GM21515 (cell line): Measurements from ENCODE around the gene TLDC2.
"Not testable (repeated sequence)": the region's sequence is repeated elsewhere in the genome, so short reads cannot be mapped to it uniquely, and the experiment has no call there.

ENCODE experiments used
- ATAC-seq: cut with Tn5 transposase; IDR thresholded peaks from one replicate; pipeline ENCODE4 v1.9.1; 2021; ENCODE audit not compliant: unreplicated experiment

TLDC2 gene

GRCh38 chr20:36866681-36867495 is 9.1 kb upstream of the TLDC2 start:
- ATAC-seq = no peak

GRCh38 chr20:36871640-36872570 is 4.0 kb upstream of the TLDC2 start:
- ATAC-seq = no peak

GRCh38 chr20:36872852-36873251 is 3.1 kb upstream of the TLDC2 start:
- ATAC-seq = no peak

GRCh38 chr20:36873498-36874189 is 2.3 kb upstream of the TLDC2 start:
- no peak for ATAC-seq

GRCh38 chr20:36875093-36875492 is 845 bp upstream of the TLDC2 start:
- not testable (repeated sequence) for ATAC-seq

- no peak for ATAC-seq
Measured at GRCh38 chr20:36876473-36876833, 515 bp downstream of the TLDC2 start.

GRCh38 chr20:36878941-36879340 is 3.0 kb downstream of the TLDC2 start:
- ATAC-seq = no peak

GRCh38 chr20:36880741-36881250 is 4.9 kb downstream of the TLDC2 start:
- no peak for ATAC-seq

GRCh38 chr20:36881331-36881730 is 5.4 kb downstream of the TLDC2 start:
- no peak for ATAC-seq

GRCh38 chr20:36881888-36882287 is 6.0 kb downstream of the TLDC2 start:
- ATAC-seq = no peak

GRCh38 chr20:36883977-36884535 is 8.1 kb downstream of the TLDC2 start:
- ATAC-seq = no peak

- ATAC-seq = no peak
Measured at GRCh38 chr20:36885356-36885755, 9.4 kb downstream of the TLDC2 start.

- ATAC-seq = no peak
Measured at GRCh38 chr20:36886859-36887751, 11.2 kb downstream of the TLDC2 start.

- ATAC-seq = no peak
Measured at GRCh38 chr20:36887752-36888090, 11.8 kb downstream of the TLDC2 start.

GRCh38 chr20:36888880-36889516 is 13.1 kb downstream of the TLDC2 start:
- no peak for ATAC-seq

GRCh38 chr20:36890586-36890985 is 14.6 kb downstream of the TLDC2 start:
- no peak for ATAC-seq

- ATAC-seq = no peak
Measured at GRCh38 chr20:36891211-36891610, 15.3 kb downstream of the TLDC2 start.

- ATAC-seq = no peak
Measured at GRCh38 chr20:36893801-36894200, 17.9 kb downstream of the TLDC2 start.

GRCh38 chr20:36895036-36895435 is 19.1 kb downstream of the TLDC2 start:
- no peak for ATAC-seq

- ATAC-seq = no peak
Measured at GRCh38 chr20:36904690-36905089, 28.8 kb downstream of the TLDC2 start.
